ENCODE data around the gene ZNF618.

The ZNF618 gene

GRCh38 chr9:113912816-113913215 is 36.7 kb downstream of the ZNF618 start:
- no peak for DNase-seq

- no peak for DNase-seq
Measured at GRCh38 chr9:113913426-113914195, 37.5 kb downstream of the ZNF618 start.

GRCh38 chr9:113914517-113914916 is 38.4 kb downstream of the ZNF618 start:
- DNase-seq, result no peak

- DNase-seq, result no peak
Measured at GRCh38 chr9:113915817-113916434, 39.8 kb downstream of the ZNF618 start.

GRCh38 chr9:113916931-113917330 is 40.8 kb downstream of the ZNF618 start:
- no peak for DNase-seq

- DNase-seq, result no peak
Measured at GRCh38 chr9:113918697-113919350, 42.7 kb downstream of the ZNF618 start.

- DNase-seq, result no peak
Measured at GRCh38 chr9:113919382-113919781, 43.3 kb downstream of the ZNF618 start.

GRCh38 chr9:113919871-113920270 is 43.8 kb downstream of the ZNF618 start:
- DNase-seq, result no peak

- DNase-seq, result no peak
Measured at GRCh38 chr9:113920872-113921271, 44.8 kb downstream of the ZNF618 start.

- DNase-seq, result no peak
Measured at GRCh38 chr9:113921396-113921925, 45.4 kb downstream of the ZNF618 start.

GRCh38 chr9:113922160-113922559 is 46.1 kb downstream of the ZNF618 start:
- no peak for DNase-seq

- no peak for DNase-seq
Measured at GRCh38 chr9:113926211-113926610, 50.1 kb downstream of the ZNF618 start.

GRCh38 chr9:113927277-113927676 is 51.2 kb downstream of the ZNF618 start:
- DNase-seq, result no peak

GRCh38 chr9:113928269-113928668 is 52.2 kb downstream of the ZNF618 start:
- DNase-seq, result no peak

- no peak for DNase-seq
Measured at GRCh38 chr9:113929634-113930389, 53.7 kb downstream of the ZNF618 start.

- no peak for DNase-seq
Measured at GRCh38 chr9:113930390-113930783, 54.3 kb downstream of the ZNF618 start.

- no peak for DNase-seq
Measured at GRCh38 chr9:113931140-113931539, 55.0 kb downstream of the ZNF618 start.

- no peak for DNase-seq
Measured at GRCh38 chr9:113931777-113932176, 55.7 kb downstream of the ZNF618 start.

GRCh38 chr9:113932906-113933584 is 56.9 kb downstream of the ZNF618 start:
- DNase-seq, result no peak

- no peak for DNase-seq
Measured at GRCh38 chr9:113933671-113934070, 57.6 kb downstream of the ZNF618 start.

GRCh38 chr9:113934167-113934828 is 58.2 kb downstream of the ZNF618 start:
- no peak for DNase-seq
